HL-60/S4 (cell line): ENCODE measurements around the gene CCNY.

ENCODE experiments used
- in situ Hi-C: fragments of 300-500 bp; cut with MboI; formaldehyde crosslinking; loops from 2 replicates; pipeline ENCODE4 v1.14.3; 2022; ENCODE audit warnings: low sequenced_read_pairs

The CCNY gene

GRCh38 chr10:35331894-35332640 lies 4.2 kb upstream of the CCNY start:
- in situ Hi-C loops, result no loop called here

GRCh38 chr10:35334297-35334696 lies 2.0 kb upstream of the CCNY start:
- in situ Hi-C loops, result no loop called here

- in situ Hi-C loops, result no loop called here
These were observed 901 bp upstream of the CCNY start for GRCh38 chr10:35335133-35336083.

GRCh38 chr10:35336921-35337823 lies 863 bp downstream of the CCNY start:
- in situ Hi-C loops, result no loop called here

GRCh38 chr10:35339942-35340341 lies 3.6 kb downstream of the CCNY start:
- in situ Hi-C loops, result no loop called here

- in situ Hi-C loops, result no loop called here
These were observed 4.7 kb downstream of the CCNY start for GRCh38 chr10:35340975-35341374.

GRCh38 chr10:35341521-35341920 lies 5.2 kb downstream of the CCNY start:
- in situ Hi-C loops, result no loop called here

GRCh38 chr10:35342183-35342753 lies 6.0 kb downstream of the CCNY start:
- in situ Hi-C loops, result no loop called here

- in situ Hi-C loops, result no loop called here
These were observed 7.4 kb downstream of the CCNY start for GRCh38 chr10:35343739-35344138.

- in situ Hi-C loops, result no loop called here
These were observed 9.1 kb downstream of the CCNY start for GRCh38 chr10:35345383-35345742.

- in situ Hi-C loops, result no loop called here
These were observed 9.9 kb downstream of the CCNY start for GRCh38 chr10:35346248-35346647.

- in situ Hi-C loops, result no loop called here
These were observed 10.8 kb downstream of the CCNY start for GRCh38 chr10:35347121-35347562.

GRCh38 chr10:35347899-35348608 lies 11.7 kb downstream of the CCNY start:
- in situ Hi-C loops, result no loop called here

GRCh38 chr10:35348609-35349388 lies 12.5 kb downstream of the CCNY start:
- in situ Hi-C loops, result no loop called here

GRCh38 chr10:35349389-35349915 lies 13.1 kb downstream of the CCNY start:
- in situ Hi-C loops, result no loop called here

- in situ Hi-C loops, result no loop called here
These were observed 14.7 kb downstream of the CCNY start for GRCh38 chr10:35351021-35351420.

- in situ Hi-C loops, result no loop called here
These were observed 15.8 kb downstream of the CCNY start for GRCh38 chr10:35352097-35352496.

GRCh38 chr10:35352512-35352911 lies 16.2 kb downstream of the CCNY start:
- in situ Hi-C loops, result no loop called here

GRCh38 chr10:35353395-35353794 lies 17.1 kb downstream of the CCNY start:
- in situ Hi-C loops, result no loop called here
